Iris pigment epithelial cell (primary cell): ENCODE data around the gene TMBIM4.

Source experiments
- DNase-seq: peaks from one replicate; pipeline ENCODE4 v3.0.0-alpha.2; 2011; ENCODE audit warnings: low read depth

The TMBIM4 gene

DNA sequence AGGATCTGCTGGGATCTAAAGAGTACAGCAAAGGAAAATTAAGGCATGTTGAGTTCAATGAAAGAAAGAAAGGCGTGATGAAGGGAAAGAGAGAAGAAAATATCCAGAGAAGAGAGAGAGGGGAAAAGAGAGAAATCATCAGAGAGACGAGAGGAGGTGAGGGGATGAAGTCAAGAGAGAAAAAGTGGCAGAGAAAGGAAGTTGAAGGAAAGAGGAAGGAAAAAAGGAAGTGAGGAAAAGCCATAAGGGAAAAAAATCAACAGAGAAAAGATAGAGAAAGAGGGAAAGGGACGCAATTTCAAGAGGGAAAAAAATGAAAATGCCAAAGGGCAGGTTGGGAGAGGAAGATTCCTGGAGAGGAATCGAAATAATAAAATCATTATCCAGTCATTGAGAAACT, 79.6 kb downstream of the TMBIM4 start:
- no peak for DNase-seq

DNA sequence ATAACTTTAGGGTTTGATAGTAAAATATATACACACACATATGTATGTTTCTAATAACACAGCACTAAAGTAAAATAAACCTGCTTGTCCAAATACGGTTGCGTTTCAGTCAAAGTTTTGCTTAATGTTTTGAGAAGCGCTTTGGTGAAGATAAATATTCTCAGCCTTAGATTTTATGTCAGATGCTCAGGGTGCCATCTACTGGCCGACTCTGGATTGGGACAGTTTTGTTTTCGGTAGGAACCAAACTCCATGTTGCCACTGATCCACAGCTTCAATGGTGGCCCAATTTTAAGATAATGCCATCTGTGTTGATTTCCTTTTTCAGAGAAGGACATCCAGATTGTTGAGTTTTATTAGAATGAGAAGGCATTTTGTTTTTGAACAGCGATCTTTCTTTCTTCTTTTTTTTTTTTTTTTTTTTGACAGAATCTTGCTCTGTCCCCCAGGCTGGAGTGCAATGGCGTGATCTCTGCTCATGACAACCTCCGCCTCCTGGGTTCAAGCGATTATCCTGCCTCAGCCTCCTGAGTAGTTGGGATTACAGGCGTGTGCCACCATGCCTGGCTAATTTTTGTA, 82.3 kb downstream of the TMBIM4 start:
- peak; percentile 75 for DNase-seq

DNA sequence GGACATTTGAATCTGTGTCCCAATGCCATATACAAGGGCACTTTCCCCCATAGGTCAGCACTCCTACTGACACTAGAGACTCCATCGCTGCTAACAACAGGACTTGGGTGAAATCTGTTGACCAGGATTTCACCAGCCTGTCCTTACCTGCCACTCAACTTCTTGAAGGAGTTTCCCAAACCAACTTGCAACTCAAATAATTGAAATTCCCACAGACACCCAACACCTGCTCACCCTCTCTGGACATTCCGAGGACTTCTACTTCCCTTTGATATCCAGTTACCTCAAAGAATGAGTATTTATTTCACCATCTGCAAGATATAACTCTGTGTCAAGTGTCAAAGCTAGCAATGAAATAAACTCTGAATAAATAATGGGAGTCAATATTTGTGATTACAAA, 83.8 kb downstream of the TMBIM4 start:
- no peak for DNase-seq
